Endodermal cell (in vitro differentiated cells): ENCODE results near the gene MICU2. TPM values are rescaled to one million over a fixed set of nuclear protein-coding genes. Genes with fewer than 3 reads are reported as not detected.

Experiments used
- DNase-seq: peaks from one replicate; pipeline ENCODE4 v3.0.0-alpha.2; 2017
- H3K27ac ChIP-seq: 2 replicates; pipeline ENCODE4 v1.5.1; 2013; ENCODE audit warnings: mild to moderate bottlenecking, low read depth, low read length, moderate library complexity
- H3K27me3 ChIP-seq: 2 replicates; pipeline ENCODE4 v1.6.1; 2013; ENCODE audit warnings: mild to moderate bottlenecking, low read length, moderate library complexity; ENCODE audit not compliant: insufficient read depth, control insufficient read depth, poor library complexity, severe bottlenecking
- H3K36me3 ChIP-seq: 2 replicates; pipeline ENCODE4 v1.7.0; 2013; ENCODE audit warnings: mild to moderate bottlenecking, low read length, moderate library complexity; ENCODE audit not compliant: control insufficient read depth, insufficient read depth
- H3K4me1 ChIP-seq: one replicate; pipeline ENCODE4 v1.7.0; 2013; ENCODE audit warnings: low read length; ENCODE audit not compliant: control insufficient read depth, insufficient read depth
- H3K4me3 ChIP-seq: 2 replicates; pipeline ENCODE4 v1.5.1; 2013; ENCODE audit warnings: mild to moderate bottlenecking, low read length, moderate library complexity
- H3K9ac ChIP-seq: 2 replicates; pipeline ENCODE4 v1.6.1; 2013; ENCODE audit warnings: mild to moderate bottlenecking, low read length, moderate library complexity; ENCODE audit not compliant: poor library complexity, severe bottlenecking; ENCODE audit errors: extremely low read depth
- H3K9me3 ChIP-seq: 2 replicates; pipeline ENCODE4 v1.6.1; 2013; ENCODE audit warnings: mild to moderate bottlenecking, low read length, moderate library complexity; ENCODE audit not compliant: control insufficient read depth
- H3K27ac Mint-ChIP-seq: 2 replicates; pipeline ENCODE4 v1.8.0; 2020; ENCODE audit warnings: mixed read lengths
- H3K27me3 Mint-ChIP-seq: 2 replicates; pipeline ENCODE4 v1.8.0; 2021; ENCODE audit warnings: mild to moderate bottlenecking, mixed read lengths; ENCODE audit not compliant: insufficient read depth
- H3K36me3 Mint-ChIP-seq: 2 replicates; pipeline ENCODE4 v1.8.0; 2020; ENCODE audit warnings: low read depth, mixed read lengths
- H3K4me1 Mint-ChIP-seq: 2 replicates; pipeline ENCODE4 v1.8.0; 2020; ENCODE audit warnings: mixed read lengths
- H3K4me3 Mint-ChIP-seq: 2 replicates; pipeline ENCODE4 v1.8.0; 2020; ENCODE audit warnings: mild to moderate bottlenecking, moderate library complexity, mixed read lengths
- H3K9me3 Mint-ChIP-seq: 2 replicates; pipeline ENCODE4 v1.8.0; 2020; ENCODE audit warnings: mild to moderate bottlenecking, mixed read lengths
- WGBS, 2 experiments: methylation state at CpG; one replicate each; pipeline versions ENCODE4 v1.1.5 to v1.1.7; 2013; ENCODE audit warnings: missing lambda C conversion rate in 2 of 2, mixed read lengths in 1 of 2; ENCODE audit not compliant: insufficient coverage in 1 of 2, insufficient read length in 1 of 2; 5-methylcytosine and 5-hydroxymethylcytosine counted together
- total RNA-seq, 2 donors: library from RNA; stranded (reverse); fragmentation: NEBNext Ultra II Directional in 1 of 2; extraction: Animal tissue kit (Norgen Biotek cat#: 25700) in 1 of 2; gene quantifications; 2 replicates in 1 of 2; 3 replicates in 1 of 2; pipeline ENCODE4 v1.2.1, GENCODE V29; 2021
- TF ChIP-seq, protein P1 (sequence below): fragments of 200-600 bp; sonication (generic); conservative IDR thresholded peaks from 2 replicates; pipeline ENCODE4 v1.5.0; 2021; ENCODE audit warnings: antibody characterized with exemption, mild to moderate bottlenecking

MICU2 gene
- total RNA-seq, 2 donors from 2014 or later, result 39.1 to 45.7 TPM

GRCh38 chr13:21541980-21542379 is 62.0 kb downstream of the MICU2 start:
- no peak for DNase-seq
- WGBS, 2 experiments, result 100% methylated on average over 1 of the region's 1 CpG; no CpG with 5 or more reads in 1 of the 2 experiments

DNA sequence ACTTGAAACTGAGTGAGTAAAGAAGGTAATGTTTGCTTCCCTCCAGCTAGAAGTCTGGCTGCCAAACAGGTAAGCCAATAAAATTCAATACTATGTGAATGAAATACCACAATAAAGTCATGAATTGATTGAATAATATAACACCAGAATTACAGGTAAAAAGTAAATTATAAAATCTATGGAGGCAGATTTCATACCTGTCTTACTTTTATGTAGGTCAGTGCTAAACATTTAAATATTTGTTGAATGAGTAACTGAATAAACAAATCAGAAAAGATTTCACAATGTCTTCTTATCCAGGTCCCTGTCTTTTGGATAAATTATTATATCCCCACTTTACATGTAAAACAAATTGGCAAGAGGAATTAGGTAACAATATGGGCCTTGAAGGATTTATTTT is 62.7 kb downstream of the MICU2 start:
- Histone ChIP-seq H3K4me1 (no peaks in the 10 kb centered on the region), H3K9me3 (no peaks in the 10 kb centered on the region), H3K4me3 (no peak overlapping the region), H3K27me3 (no peaks in the 10 kb centered on the region), H3K27ac (no peak overlapping the region), H3K9ac (no peak overlapping the region), H3K36me3 (peaks cover 21% of the 10 kb centered on the region)
- Mint-ChIP-seq H3K4me1 (no peaks in the 10 kb centered on the region), H3K27me3 (no peaks in the 10 kb centered on the region), H3K27ac (no peak overlapping the region), H3K4me3 (no peak overlapping the region), H3K36me3 (peaks cover 29% of the 10 kb centered on the region), H3K9me3 (no peaks in the 10 kb centered on the region)
- DNase-seq, result no peak
- TF ChIP-seq, protein P1, sequence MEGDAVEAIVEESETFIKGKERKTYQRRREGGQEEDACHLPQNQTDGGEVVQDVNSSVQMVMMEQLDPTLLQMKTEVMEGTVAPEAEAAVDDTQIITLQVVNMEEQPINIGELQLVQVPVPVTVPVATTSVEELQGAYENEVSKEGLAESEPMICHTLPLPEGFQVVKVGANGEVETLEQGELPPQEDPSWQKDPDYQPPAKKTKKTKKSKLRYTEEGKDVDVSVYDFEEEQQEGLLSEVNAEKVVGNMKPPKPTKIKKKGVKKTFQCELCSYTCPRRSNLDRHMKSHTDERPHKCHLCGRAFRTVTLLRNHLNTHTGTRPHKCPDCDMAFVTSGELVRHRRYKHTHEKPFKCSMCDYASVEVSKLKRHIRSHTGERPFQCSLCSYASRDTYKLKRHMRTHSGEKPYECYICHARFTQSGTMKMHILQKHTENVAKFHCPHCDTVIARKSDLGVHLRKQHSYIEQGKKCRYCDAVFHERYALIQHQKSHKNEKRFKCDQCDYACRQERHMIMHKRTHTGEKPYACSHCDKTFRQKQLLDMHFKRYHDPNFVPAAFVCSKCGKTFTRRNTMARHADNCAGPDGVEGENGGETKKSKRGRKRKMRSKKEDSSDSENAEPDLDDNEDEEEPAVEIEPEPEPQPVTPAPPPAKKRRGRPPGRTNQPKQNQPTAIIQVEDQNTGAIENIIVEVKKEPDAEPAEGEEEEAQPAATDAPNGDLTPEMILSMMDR, result no peak

More at GRCh38 chr13:21541980-21542379, 62.0 kb downstream of the MICU2 start:
- Histone ChIP-seq H3K4me1 (no peaks in the 10 kb centered on the region), H3K36me3 (peaks cover 21% of the 10 kb centered on the region), H3K9me3 (no peaks in the 10 kb centered on the region), H3K27me3 (no peaks in the 10 kb centered on the region), H3K4me3 (no peak overlapping the region), H3K9ac (no peak overlapping the region), H3K27ac (no peak overlapping the region)
- H3K36me3 Mint-ChIP-seq, result peaks cover 25% of the 10 kb centered on the region
- TF ChIP-seq, protein P1, result no peak
- H3K9me3 Mint-ChIP-seq, result no peaks in the 10 kb centered on the region
- no peak overlapping the region for H3K27ac Mint-ChIP-seq
- H3K27me3 Mint-ChIP-seq, result no peaks in the 10 kb centered on the region
- no peak overlapping the region for H3K4me3 Mint-ChIP-seq
- no peaks in the 10 kb centered on the region for H3K4me1 Mint-ChIP-seq

DNA sequence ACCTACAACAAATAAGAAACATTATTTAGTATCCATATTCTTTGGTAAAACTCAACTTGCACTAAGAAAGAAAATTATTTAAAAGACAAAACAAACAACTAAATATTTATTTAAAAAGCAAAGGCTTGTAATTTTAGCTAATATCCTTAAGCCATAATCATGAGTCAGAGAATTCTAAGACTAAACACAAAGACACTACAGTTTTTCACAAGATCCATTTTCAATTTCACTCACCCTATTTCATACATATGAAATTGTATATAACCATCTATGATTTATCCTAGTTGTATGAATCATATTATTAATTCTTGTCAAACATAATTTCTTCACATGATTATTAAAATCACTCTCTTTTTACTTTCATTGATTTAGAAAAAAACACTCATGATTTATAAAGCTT is 64.3 kb downstream of the MICU2 start:
- Histone ChIP-seq H3K9ac (no peak overlapping the region), H3K27me3 (no peaks in the 10 kb centered on the region), H3K9me3 (no peaks in the 10 kb centered on the region), H3K4me3 (no peak overlapping the region), H3K4me1 (no peaks in the 10 kb centered on the region), H3K36me3 (peaks cover 13% of the 10 kb centered on the region), H3K27ac (no peak overlapping the region)
- peaks cover 20% of the 10 kb centered on the region for H3K36me3 Mint-ChIP-seq
- no peaks in the 10 kb centered on the region for H3K9me3 Mint-ChIP-seq
- no peak overlapping the region for H3K4me3 Mint-ChIP-seq
- H3K27me3 Mint-ChIP-seq, result no peaks in the 10 kb centered on the region
- TF ChIP-seq, protein P1, result no peak
- H3K27ac Mint-ChIP-seq, result no peak overlapping the region
- DNase-seq, result no peak
- no peaks in the 10 kb centered on the region for H3K4me1 Mint-ChIP-seq
